GM12864 (cell line): ENCODE measurements around the gene NPW.

Experiments used
- DNase-seq: peaks from one replicate; pipeline ENCODE4 v3.0.0-alpha.2; 2011; ENCODE audit warnings: low read depth
- H3K4me3 ChIP-seq: 2 replicates; pipeline ENCODE4 v1.5.1; 2011; ENCODE audit warnings: mild to moderate bottlenecking, low read depth, low read length, control low read depth
- TF ChIP-seq, protein P1 (sequence below): IDR thresholded peaks from 2 replicates; pipeline ENCODE4 v1.5.1; 2011; ENCODE audit warnings: low read depth, mild to moderate bottlenecking, moderate library complexity, low read length, control low read depth, inconsistent platforms; ENCODE audit errors: missing control alignments

Gene NPW

DNA sequence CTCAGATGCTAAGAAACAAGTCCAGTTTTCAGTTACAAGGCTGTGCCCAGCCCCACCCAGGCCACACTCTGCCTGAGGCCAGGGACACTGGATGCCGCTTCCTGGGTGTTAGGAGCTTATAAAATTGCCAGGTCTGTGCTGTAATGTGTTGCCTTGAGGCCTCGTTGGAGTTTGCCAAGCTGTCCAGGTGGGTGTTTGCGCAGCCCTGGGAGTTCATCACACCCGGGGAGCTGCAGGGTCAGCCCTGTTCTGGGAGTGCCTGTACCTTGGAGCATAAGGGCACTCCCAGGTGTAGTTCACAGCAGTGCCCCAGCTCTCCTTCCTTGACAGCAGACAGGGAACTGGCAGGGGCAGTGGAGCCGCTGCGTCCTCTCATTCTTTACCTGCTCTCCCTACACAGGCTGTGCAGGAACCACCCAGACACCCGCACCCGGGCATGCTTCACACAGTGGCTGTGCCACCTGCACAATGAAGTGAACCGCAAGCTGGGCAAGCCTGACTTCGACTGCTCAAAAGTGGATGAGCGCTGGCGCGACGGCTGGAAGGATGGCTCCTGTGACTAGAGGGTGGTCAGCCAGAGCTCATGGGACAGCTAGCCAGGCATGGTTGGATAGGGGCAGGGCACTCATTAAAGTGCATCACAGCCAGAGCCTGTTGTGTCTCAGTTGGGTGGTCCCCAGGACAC lies 34.0 kb upstream of the NPW start:
- TF ChIP-seq, protein P1, sequence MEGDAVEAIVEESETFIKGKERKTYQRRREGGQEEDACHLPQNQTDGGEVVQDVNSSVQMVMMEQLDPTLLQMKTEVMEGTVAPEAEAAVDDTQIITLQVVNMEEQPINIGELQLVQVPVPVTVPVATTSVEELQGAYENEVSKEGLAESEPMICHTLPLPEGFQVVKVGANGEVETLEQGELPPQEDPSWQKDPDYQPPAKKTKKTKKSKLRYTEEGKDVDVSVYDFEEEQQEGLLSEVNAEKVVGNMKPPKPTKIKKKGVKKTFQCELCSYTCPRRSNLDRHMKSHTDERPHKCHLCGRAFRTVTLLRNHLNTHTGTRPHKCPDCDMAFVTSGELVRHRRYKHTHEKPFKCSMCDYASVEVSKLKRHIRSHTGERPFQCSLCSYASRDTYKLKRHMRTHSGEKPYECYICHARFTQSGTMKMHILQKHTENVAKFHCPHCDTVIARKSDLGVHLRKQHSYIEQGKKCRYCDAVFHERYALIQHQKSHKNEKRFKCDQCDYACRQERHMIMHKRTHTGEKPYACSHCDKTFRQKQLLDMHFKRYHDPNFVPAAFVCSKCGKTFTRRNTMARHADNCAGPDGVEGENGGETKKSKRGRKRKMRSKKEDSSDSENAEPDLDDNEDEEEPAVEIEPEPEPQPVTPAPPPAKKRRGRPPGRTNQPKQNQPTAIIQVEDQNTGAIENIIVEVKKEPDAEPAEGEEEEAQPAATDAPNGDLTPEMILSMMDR: no peak
- peak overlapping the region; percentile 66 for H3K4me3 ChIP-seq
- DNase-seq: no peak

DNA sequence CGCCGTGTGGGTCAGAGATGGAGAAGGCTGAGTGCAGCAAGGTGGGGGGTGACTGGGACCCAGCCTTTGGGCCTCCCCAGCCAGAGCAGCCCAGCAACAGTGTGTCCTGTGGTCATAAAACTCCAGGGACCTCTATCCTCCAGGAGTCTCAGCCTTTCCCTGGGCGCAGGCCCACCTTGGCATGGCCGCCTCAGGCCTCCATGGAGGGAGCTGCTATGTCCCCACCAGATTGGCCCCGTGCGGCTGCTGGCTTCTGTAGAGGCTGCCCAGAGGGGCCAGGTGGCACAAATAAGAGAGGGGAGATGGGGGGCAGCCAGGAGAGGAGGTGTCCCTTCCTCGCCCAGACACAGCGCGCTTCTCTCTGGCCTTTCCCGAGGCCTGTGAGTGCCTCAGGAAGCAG lies 32.4 kb upstream of the NPW start:
- H3K4me3 ChIP-seq: no peak overlapping the region
- TF ChIP-seq, protein P1: no peak
- no peak for DNase-seq

DNA sequence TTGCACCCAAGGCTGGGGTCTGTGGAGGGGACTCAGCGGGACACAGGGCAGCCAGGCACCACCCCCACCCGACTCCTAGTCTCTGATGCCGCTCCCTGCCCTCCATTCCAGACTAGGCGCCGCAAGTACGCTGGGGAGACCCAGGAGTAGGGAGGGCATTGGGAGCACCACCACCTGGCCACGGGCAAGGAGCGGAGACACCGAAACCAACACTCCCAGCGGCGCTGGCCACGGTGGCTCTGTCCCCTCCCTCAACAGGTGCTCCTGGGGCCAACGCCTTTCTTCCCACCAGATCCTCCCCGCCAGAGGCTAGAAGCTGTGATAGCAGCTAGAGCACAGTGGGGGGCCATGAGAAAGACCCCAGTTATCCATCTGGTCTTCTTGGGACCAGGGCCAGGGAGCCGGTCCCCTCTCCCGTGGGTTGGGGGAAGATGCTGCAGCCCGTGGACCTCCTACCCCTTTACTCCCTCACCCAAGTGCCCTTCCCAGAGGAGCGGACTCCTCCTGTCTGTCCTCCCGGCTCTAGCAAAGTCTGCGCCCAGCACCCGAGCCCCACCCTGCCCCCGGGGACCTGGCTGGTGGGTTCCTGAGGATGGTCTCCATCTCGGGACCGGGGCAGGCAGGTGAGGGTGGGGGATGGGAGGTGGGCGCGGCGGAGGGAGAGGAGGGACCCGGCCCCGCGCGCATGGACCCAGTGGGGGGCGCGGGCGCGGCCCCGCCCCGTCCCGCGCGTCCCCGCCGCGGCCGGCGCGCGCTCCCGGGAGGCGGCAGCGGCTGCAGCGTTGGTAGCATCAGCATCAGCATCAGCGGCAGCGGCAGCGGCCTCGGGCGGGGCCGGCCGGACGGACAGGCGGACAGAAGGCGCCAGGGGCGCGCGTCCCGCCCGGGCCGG lies 30.1 kb upstream of the NPW start, which contains the start of gene SYNGR3:
Gene SYNGR3, plus strand, starts transcription at position 762 of the 892 bp plus-strand sequence. CDS start 133 bp downstream, outside the sequence.
- TF ChIP-seq, protein P1: no peak
- no peak for DNase-seq
- H3K4me3 ChIP-seq: peak within 1 kb of the TSS; percentile 63

DNA sequence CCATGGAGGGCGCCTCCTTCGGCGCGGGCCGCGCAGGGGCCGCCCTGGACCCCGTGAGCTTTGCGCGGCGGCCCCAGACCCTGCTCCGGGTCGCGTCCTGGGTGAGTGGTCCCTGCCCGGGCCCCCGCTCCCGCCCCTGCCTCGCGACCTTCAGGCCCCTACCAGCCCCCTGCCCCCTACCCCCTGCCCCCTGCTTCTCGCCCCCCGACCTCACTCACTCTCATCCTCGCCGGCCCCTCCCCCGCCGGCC lies 29.6 kb upstream of the NPW start:
- TF ChIP-seq, protein P1: no peak
- no peak for DNase-seq
- H3K4me3 ChIP-seq: peak overlapping the region; percentile 63

DNA sequence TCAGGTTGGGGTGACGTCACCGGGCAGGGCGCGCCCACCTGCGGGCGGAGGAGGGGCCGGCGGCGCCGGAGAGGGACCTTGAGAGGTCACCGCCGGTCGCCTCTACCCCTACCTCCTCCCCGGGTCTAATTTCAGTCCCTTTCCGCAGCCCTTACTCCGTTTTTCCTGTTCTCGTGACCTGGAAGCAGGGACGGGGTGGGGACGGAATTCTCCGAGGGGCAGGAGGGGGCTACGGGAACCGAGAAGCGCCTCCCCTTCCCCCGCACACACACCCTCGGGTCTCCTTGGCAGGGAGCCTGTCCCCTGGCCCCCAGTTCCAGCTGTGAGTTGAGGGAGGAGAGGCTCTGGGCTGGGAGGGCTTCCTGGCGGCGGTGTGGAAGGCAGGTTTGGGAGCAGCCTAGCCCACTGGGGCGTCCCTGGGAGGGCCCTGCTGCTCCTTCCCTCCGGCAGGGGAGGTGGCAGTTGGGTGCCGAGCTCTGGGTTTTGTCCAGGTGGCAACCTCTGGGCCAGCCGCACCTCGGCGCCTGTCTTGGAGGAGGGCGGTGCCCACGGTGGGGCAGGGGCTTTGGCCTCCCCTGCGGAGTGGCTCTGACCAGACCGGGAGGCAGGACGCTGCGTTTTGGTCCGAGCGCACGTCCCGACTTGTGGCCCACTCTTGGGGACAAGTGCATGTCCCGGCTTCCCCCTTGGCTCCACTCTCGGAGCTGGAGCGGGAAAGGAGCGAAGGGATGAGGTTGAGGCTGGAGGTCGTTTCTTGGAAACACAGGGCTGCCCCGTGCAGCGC lies 29.0 kb upstream of the NPW start:
- peak overlapping the region; percentile 63 for H3K4me3 ChIP-seq
- TF ChIP-seq, protein P1: no peak
- DNase-seq: no peak

DNA sequence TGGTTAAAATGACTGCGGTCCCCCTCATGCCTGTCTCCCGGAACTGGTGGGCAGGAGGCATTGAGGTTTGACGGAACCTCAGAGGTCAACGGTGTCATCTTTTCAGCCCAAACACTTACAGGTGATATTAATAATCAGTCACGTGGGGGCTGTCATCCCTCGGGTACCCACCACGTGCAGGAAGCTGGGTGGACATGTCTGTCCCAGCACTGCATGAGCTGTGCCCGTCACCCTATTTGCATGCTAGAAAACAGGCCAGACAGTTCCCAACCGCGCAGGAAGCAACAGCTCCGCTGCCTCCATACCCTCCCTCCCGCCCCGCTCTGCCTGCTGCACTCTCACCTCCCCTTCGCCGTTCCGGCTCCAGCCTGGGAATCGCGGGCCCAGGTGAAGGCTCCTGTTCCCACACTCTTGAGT lies 28.4 kb upstream of the NPW start:
- peak; percentile 68 for DNase-seq
- TF ChIP-seq, protein P1: no peak
- peak overlapping the region; percentile 63 for H3K4me3 ChIP-seq
